HG03432 (cell line): ENCODE data around the gene GSTM2.
"Not testable (repeated sequence)": the region's sequence is repeated elsewhere in the genome, so short reads cannot be mapped to it uniquely, and the experiment has no call there.

Source experiments
- ATAC-seq: cut with Tn5 transposase; IDR thresholded peaks from one replicate; pipeline ENCODE4 v1.9.1; 2021; ENCODE audit warnings: mild to moderate bottlenecking, moderate library complexity; ENCODE audit not compliant: unreplicated experiment

GSTM2 gene

DNA sequence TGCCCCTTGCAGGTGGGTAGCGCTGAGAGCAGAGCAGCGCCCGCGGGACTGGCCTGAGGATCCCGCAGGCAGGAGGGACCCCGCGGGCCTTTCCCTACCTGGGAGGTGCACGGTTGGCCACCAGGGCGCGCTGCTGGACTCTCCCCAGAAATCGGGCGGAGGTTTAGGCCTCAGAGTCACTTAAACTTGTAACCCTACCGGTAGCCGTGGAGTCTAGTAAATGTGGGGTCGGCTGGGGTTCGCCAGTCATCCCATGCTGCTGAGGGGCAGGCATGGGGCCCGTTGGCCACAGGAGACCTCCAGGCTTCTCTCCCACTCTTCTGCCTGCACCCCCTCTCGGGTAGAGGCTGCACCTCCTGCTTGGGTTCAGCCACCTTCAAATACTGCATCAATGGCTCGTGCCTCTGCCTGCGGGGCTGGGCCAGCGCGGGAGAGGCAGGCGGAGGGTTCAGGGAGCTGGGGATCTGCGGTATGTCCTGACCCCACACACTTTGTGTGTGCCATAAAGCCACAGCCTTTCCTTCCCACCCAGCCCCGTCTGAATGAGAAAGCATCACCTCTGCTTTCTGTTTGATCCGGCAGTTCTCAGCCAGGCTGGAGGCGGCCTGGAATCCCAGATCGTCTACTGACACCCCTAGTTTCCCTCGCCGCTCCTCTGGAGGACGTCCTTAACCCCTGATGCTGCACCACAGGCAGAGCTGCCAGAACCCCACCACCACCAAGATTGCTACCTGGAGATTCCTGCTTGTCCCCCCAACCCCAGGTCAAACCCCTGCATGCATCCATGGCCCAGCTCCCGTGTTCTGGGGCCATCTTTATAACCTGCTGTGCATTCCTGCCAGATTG, 24.2 kb upstream of the GSTM2 start:
- peak; percentile 86 for ATAC-seq

DNA sequence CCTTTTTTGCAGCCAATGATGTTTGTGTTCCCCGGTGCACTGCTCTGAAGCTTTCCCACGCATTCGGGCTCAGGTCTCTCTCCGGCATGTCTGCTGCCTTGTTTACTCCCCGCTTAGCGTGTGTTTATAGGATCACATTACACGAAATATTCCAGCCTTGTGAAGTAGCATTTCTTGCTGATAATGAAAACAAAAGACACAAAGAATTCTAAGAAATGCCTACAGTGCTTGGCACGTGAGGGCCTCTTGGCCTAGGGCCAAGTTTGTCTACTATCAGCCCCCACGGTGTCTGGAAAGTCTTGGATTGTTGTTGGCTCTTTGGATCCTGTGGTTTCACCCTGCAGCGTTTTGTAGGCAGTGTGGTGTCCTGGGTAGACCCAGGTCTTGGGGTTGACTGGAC, 23.2 kb upstream of the GSTM2 start:
- ATAC-seq = no peak

DNA sequence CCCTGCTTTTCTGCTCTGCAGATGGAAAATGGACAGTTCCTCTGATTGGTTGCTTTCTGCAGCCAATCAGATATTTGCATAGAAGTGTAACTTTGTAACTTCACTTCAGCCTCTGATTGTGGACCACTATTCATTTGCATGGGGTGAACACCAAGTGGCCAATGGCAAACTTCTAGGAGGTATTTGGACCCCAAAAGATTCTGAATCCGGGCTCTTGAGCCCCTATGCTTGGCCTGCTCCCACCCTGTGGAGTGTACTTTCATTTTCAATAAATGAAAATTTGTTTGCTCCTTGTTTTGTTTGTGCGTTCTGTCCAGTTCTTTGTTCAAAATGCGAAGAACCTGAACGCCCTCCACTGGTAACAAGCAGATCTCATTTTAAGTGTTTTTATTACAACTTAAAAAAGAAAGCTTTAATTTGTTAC, 18.4 kb upstream of the GSTM2 start:
- ATAC-seq = no peak

DNA sequence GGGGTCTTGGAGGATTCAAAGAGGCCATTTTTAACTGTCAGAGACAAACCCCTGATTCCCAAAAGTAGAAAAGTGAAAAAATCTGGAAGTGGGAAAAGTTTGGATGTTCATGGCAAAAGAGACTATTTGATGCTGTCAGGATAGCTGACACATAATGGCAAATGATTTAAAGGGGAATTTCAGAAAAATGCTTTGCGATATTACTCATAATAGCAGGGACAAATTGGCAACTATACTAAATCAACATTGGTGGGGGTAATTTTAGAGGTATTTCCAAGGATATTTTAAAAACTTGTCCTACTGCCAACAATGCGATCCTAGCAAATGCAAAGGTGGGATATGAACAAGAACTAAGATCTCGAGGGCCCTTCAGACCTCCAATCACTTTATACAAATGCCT, 17.2 kb upstream of the GSTM2 start:
- no peak for ATAC-seq

DNA sequence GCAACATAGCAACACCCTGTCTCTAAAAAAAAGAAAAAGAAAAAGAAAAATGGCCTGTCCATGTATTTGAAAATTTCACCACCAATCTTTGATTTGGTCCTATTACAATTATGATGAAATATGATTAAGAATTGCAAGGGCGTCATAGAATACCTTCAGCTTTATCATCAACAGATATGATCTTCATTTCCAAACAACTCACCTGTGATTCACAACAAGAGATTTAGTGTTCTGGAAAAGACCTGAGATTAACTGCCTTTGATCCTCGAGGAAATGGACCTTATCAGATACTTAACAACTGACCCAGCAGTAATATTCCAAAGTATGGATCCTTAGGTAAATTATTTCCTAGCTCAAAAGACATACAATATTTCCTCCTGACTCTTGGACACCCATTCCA, 15.5 kb upstream of the GSTM2 start:
- no peak for ATAC-seq

DNA sequence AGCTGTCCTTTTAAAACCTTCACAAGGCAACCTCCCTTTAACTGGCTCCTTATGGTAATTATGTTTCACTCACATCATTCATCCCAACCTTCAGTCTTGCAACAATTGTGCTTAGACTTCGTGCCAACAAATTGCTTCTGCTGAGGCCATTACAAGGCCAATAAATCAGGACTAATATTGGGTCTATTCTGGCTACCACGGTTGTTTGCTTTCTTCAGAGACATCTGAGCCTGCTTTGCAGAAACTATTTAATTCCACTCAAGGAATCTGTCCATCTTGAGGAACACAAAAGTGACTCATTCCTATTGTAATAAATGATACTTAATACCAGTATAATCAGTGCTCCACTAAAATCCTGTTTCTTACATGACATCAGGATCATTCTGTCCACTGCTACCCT, 14.6 kb upstream of the GSTM2 start:
- no peak for ATAC-seq

DNA sequence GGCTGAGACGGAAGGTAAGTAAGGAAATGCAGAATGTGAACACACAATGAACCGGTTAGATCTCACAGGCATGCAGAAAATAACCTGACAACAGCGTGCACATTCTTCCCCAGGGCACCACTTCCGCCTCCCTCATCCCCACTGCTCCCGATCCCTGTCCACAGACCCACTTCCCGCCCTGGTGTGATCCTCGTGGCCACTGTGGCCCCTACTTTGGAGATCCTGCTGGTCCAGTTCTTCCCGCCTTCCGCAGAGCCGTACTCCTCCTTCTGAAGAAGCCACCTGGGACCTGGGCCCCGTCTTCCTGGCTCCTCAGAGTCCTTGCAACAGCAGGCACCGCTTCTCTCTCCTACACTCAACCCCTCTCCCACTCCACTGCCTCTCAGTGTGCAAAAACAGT, 13.3 kb upstream of the GSTM2 start:
- ATAC-seq = no peak

DNA sequence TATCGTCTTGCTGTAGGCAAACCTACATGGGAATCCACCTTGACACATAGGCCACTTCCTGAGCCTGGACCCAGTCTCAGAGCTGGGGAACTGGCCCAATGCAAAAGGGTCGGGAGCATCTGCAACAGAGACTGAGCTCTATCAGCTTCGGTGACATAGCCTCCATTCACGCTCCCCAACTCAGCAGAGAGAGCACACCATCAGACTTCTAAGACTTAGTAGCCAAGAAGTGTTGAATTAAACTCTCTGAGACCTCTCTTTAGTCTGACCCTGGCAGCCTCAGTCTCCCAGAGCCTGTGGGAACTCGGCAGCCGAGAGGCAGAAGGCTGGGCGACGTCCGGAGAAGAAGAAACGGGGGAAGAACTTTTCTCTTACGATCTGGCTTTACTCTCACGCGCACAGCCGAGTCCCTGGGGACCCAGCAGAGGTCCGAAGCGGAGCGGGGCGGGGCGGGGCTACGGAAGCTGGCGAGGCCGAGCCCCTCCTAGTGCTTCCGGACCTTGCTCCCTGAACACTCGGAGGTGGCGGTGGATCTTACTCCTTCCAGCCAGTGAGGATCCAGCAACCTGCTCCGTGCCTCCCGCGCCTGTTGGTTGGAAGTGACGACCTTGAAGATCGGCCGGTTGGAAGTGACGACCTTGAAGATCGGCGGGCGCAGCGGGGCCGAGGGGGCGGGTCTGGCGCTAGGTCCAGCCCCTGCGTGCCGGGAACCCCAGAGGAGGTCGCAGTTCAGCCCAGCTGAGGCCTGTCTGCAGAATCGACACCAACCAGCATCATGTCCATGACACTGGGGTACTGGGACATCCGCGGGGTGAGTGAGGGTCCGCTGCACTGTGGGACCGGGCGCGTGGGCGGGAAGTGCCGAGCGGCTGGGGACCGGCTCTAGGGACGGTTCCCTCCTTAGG, 12.0 kb upstream of the GSTM2 start, which contains the start of gene GSTM4:
Gene GSTM4 (plus strand): TSS at position 485 of the 905 bp plus-strand sequence. CDS start 291 bp downstream, at position 776.
- ATAC-seq = peak; percentile 94

DNA sequence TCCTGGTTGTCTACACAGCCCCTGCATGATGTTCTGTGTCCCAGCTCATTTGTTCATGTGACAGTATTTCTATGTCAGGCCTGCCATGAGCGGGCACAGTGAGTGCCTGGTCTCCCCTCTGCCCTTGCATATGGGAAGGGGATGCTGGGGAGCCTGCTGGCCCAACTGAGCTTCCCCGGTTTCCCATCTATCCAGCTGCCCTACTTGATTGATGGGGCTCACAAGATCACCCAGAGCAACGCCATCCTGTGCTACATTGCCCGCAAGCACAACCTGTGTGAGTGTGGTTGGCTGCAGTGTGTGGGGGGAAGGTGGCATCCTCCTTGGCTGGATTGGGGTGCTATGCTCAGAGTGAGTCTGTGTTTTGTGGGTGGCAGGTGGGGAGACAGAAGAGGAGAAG, 10.5 kb upstream of the GSTM2 start:
- no peak for ATAC-seq

DNA sequence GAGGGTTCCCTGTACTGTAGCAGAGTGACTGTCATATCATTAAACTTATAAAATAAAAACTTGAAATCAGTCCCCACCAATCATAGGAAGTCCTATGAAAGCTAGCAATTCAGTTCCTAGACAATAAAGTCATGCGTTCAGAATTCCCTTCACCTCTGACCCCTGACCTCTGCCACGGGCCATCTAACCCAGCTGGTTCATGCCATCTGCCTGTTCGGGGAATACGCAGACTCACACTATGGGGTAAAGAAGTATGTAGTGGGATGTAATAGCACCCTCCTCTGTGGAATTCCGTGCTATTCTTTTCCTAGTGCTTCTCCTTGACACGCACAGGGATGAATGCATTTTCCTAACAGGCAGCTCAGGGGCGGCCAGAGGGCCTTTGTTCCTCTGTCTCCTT, 9.9 kb upstream of the GSTM2 start:
- ATAC-seq = no peak

DNA sequence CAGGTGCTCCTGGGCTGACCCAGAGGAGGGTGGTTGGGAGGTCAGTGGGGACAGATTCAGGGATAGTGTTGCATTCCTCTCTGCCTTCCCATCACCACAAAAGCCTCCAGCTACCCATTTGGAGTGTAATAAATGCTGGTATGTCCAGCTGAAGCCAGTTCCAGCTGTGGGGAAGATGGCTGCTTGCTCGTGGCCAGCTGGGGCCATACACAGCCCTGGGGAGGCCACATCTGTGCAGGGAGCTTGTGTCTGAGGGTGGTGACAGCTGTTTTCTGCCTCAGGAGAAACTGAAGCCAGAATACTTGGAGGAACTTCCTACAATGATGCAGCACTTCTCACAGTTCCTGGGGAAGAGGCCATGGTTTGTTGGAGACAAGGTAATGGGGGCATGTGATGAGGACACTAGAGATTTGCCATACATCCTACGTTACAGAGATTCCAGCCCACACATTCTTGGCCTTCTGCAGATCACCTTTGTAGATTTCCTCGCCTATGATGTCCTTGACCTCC, 9.3 kb upstream of the GSTM2 start:
- ATAC-seq = no peak

DNA sequence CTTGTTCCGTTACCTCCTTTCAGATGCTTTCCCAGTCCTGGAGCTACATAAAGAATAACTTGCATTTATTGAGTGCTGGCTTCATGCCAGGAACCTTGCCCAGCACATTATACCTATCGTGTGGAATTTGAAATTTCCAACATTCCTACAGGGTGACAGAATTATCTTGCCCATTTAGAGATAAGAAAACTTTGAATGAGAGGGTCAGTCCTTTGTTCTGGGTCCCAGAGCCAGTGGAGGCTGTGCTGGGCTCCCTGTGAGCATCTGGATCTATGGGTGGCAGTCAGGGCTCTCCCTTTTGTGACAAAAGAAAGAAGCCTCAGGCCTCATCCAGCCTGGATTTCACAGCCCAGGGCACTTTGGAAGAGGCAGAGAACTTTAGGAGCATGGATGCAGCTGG, 8.7 kb upstream of the GSTM2 start:
- ATAC-seq = no peak

DNA sequence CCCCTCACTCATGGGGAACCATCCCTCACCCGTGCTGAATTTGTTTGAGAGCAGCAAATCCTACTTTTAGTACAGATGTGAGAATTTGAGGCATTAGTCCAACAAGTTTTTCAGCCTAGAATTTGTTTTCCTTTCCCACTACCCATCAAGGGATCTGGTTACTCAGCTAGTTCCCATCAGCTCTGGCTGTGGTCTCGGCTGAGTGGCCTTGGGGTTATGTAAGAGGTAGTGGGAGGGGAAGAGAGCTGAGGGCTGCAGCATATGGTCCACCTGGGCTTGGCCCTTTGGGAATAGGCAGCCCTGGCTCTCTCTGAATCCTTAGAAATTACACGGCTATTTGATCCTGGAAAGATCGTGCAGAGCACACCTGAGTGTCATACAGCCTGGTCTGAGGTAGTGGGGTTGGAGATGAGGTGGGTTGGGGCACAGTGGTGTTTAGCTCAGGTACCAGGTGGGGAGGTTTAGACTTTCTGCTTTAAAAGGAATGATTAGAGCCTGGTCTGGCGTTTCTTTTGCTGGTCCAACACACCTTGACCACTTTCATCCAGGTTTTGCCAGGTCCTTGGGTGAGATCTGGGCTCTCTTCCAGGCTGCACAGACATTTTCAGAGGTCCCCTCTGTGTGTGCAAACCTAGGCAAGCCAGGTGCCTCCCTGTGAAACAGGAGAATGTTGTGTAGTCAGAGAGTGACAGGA, 7.7 kb upstream of the GSTM2 start:
- ATAC-seq = no peak

DNA sequence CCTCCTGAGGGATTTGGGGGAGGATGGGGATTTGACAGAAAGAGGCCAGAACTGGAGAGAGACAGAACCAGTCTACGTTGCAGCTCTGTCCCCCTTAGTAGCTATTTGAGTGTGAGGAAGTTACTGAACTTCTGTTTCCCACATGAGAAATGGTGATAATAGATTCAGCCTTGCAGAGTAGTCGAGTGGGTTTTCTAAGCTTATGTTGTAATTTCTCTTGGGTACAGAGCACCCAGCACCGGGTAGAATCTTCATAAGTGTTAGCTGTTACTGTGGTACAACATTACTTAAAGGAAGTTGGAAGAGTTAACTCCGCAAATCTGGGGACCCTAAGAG, 7.2 kb upstream of the GSTM2 start:
- not testable (repeated sequence) for ATAC-seq

DNA sequence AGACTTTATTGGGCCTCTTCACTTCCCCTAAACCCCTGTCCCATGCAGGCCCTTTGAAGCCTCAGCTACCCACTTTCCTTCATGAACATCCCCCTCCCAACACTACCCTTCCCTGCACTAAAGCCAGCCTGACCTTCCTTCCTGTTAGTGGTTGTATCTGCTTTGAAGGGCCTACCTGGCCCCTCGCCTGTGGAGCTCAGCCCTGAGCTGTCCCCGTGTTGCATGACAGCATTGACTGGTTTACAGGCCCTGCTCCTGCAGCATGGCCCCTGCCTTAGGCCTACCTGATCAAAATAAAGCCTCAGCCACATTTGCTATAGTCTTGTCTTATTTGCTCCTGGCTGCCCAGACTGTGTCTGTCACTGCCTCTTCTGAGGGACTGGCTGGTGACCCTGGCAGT, 6.5 kb upstream of the GSTM2 start:
- no peak for ATAC-seq

DNA sequence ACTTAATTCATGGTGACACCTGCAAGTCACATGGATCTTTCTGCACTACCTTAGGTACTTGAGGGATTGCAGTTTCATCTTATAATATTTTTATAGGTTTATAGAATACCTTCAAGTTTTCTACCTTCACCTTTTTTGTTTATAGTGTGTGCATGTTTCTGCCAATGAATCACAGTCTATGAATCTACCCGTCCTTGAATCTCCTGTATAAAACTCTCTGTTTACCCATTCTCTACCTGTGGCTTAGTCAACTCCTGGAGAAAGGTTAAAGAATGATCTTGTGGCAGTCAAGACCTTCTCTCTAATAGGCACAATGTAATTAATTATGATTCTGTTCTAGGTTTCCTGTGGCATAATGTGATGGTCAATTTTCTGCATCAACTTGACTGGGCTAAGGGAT, 3.2 kb upstream of the GSTM2 start:
- no peak for ATAC-seq

DNA sequence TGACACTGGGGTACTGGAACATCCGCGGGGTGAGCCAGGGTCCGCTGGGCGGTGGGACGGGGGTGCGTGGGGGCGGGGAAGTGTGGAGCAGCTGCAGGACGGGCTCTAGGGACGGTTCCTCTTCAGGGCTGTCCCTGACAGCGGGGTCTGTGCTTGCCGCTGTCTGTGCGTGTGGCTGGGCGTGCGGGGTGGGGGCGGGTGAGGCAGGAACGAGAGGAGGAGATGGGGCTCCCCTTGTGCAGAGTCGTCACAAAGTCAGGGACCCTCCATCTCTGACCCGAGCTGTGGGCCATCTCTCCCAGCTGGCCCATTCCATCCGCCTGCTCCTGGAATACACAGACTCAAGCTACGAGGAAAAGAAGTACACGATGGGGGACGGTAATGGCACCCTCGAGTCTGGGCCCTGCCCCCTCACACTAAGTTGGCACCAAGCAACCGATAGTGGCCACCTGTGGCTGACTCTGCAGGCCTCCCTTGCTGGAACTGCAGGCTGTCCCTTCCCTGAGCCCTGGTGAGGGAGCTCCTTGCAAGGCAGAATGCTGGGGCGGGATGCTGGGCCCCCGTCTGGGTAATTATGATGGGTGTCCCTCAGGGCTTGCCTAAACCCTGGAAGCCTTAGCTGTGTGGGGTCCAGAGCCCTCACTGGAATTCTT, 392 bp downstream of the GSTM2 start:
- ATAC-seq = no peak

DNA sequence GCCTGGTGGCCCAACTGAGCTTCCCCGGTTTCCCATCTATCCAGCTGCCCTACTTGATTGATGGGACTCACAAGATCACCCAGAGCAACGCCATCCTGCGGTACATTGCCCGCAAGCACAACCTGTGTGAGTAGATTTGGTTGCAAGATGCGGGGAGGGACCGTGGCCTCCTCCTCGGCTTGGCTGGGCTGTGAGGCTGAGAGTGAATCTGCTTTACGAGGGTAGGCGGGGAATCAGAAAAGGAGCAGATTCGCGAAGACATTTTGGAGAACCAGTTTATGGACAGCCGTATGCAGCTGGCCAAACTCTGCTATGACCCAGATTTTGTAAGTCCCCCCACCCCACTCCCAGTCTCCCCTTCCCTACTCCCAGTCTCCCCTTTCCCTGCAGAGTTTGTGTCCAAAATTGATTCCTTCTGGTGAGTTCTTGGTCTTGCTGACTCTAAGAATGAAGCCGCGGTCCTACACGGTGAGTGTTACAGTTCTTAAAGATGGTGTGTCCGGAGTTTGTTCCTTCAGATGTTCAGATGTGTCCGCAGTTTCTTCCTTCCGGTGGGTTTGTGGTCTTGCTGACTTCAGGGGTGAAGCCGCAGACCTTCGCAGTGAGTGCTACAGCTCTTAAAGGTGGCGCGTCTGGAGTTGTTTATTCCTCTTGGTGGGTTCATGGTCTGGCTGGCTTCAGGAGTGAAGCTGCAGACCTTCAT, 1.5 kb downstream of the GSTM2 start:
- no peak for ATAC-seq

DNA sequence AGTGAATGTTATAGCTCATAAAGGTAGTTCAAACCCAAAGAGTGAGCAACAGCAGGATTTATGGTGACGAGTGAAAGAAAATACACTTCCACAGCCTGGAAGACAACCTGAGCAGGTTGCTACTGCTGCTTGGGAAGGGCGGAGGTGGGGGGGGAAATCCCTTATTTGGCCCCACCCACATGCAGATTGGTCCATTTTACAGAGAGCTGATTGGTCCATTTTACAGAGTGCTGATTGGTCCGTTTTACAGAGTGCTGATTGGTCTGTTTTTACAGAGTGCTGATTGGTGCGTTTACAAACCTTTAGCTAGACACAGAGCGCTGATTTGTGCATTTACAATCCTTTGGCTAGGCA, 2.1 kb downstream of the GSTM2 start:
- not testable (repeated sequence) for ATAC-seq

DNA sequence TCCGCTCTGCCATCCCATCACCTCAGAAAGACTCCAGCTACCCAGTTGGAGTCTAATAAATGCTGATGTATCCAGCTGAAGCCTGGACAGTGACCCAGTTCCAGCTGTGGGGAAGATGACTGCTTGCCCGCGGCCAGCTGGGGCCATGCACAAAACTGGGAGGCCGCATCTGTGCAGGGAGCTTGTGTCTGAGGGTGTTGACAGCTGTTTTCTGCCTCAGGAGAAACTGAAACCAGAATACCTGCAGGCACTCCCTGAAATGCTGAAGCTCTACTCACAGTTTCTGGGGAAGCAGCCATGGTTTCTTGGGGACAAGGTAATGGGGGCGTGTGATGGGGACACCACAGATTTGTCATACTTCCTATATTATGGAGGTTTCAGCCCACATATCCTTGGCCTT, 3.2 kb downstream of the GSTM2 start:
- no peak for ATAC-seq
